Retinal pigment epithelial cell (primary cell): ENCODE measurements around the gene EARS2.
"Not testable (repeated sequence)": the region's sequence is repeated elsewhere in the genome, so short reads cannot be mapped to it uniquely, and the experiment has no call there.

ENCODE experiments used
- DNase-seq: peaks from one replicate; pipeline ENCODE4 v3.0.0-alpha.2; 2010; ENCODE audit warnings: low read depth
- H3K4me3 ChIP-seq: 2 replicates; pipeline ENCODE4 v1.5.1; 2011; ENCODE audit warnings: mild to moderate bottlenecking, low read length, control low read depth, moderate library complexity
- CTCF ChIP-seq: conservative IDR thresholded peaks from 2 replicates; pipeline ENCODE4 v1.5.1; 2011; ENCODE audit warnings: low read depth, low read length, control low read depth, inconsistent platforms

EARS2 gene

GRCh38 chr16:23587726-23588125 is 30.6 kb upstream of the EARS2 start:
- TF ChIP-seq CTCF: no peak
- DNase-seq: peak; percentile 39
- no peak overlapping the region for H3K4me3 ChIP-seq

GRCh38 chr16:23584186-23585076 is 27.3 kb upstream of the EARS2 start:
- no peak for TF ChIP-seq CTCF
- DNase-seq: no peak
- H3K4me3 ChIP-seq: no peak overlapping the region

- H3K4me3 ChIP-seq, DNase-seq: not testable (repeated sequence)
These were observed 26.1 kb upstream of the EARS2 start for GRCh38 chr16:23583271-23583670.

- TF ChIP-seq CTCF: no peak
- H3K4me3 ChIP-seq: no peak overlapping the region
- DNase-seq: no peak
These were observed 24.6 kb upstream of the EARS2 start for GRCh38 chr16:23581764-23582163.

- no peak for DNase-seq
- no peak overlapping the region for H3K4me3 ChIP-seq
- TF ChIP-seq CTCF: no peak
These were observed 23.2 kb upstream of the EARS2 start for GRCh38 chr16:23580391-23580790.

GRCh38 chr16:23579371-23579770 is 22.2 kb upstream of the EARS2 start:
- no peak for TF ChIP-seq CTCF
- no peak for DNase-seq
- H3K4me3 ChIP-seq: no peak overlapping the region

GRCh38 chr16:23578101-23578830 is 21.1 kb upstream of the EARS2 start:
- H3K4me3 ChIP-seq: no peak overlapping the region
- DNase-seq: no peak
- TF ChIP-seq CTCF: no peak
